ENCODE results near the gene ZNF776.
"Not testable (repeated sequence)": the region's sequence is repeated elsewhere in the genome, so short reads cannot be mapped to it uniquely, and the experiment has no call there.

Gene ZNF776
- 6.9 to 29.4 (median 13.9) reads per million in 17 experiments for total RNA-seq

GRCh38 chr19:57746580-57747471 is at the start of gene ZNF776:
Gene ZNF776 (plus strand): TSS chr19:57746815. CDS start chr19:57747059, 244 bp downstream.
- DNase-seq: peak; percentile 92 to 96 (median 94)

GRCh38 chr19:57701625-57702024 is 45.0 kb upstream of the ZNF776 start:
- DNase-seq: no peak

DNA sequence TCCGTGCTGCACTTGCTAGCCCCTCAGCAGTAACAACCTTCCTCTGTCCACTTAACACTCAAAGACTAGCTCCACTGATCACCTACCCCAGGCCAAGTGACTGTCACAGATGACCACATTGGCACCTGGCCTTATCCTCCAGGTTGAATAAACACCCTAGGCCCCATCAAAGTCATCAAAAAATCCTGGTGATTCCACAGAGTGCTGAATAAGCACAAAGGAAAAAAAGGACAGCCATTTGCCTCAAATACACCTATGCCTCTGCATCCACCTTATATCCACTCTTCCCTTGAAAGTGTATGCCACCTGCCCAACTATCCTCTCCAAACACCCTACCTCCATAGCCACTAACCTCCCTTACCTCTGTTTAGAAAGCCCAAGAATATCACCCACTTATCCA is 40.3 kb upstream of the ZNF776 start:
- DNase-seq: no peak

- peak in 2 of 4 experiments; percentile 11 to 16 for DNase-seq
Observed at GRCh38 chr19:57708641-57709361, 37.8 kb upstream of the ZNF776 start, which contains the start of gene ZNF154. Gene ZNF154 (minus strand): TSS chr19:57709204. CDS start chr19:57708971, 233 bp downstream.

DNA sequence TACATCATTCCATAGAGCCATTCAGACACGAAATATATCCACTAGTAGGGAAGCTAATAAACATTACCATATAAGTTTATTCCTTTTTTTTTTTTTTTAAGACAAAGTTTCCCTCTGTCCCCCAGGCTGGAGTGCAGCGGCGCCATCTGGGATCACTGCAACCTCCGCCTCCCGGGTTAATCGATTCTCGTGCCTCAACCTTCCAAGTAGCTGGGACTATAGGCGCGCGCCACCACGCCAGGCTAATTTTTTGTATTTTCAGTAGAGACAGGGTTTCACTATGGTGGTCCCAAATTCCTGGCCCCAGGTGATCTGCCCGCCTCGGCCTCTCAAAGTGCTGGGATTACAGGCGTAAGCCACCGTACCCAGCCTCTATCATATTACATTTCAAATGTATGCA is 37.0 kb upstream of the ZNF776 start:
- no peak for DNase-seq

- no peak for DNase-seq
Observed at GRCh38 chr19:57712222-57712621, 34.4 kb upstream of the ZNF776 start.

- no peak for DNase-seq
Observed at GRCh38 chr19:57719424-57719823, 27.2 kb upstream of the ZNF776 start.

DNA sequence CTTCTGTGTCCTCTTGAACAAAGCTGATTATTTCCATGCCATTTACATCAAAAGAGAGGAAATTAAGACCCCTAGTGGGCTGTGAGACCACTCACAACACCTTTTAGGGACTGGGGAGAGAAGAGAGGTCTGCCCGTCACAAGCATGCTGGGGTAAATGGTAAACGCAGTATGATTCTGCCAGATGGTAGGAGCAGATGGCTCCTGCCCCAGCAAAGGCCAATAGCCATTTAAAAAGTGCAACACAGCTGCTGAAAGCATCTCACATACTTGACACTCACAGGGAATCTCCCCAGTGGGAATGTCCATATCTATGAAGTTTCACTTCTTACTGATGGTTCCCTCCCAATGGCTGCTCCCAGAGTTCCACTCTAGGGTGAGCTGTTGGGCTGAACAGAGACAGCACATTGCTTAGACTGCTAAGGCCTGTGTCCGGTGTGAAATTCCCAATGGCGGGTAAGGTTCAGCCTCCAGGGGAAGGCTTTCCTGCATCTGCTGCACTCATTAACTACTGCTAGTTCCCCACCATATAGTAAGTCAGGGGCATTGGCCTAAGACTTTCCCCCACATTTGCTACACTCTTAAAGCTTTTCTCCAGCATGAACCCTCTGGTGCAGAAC is 26.6 kb upstream of the ZNF776 start:
- DNase-seq: no peak

GRCh38 chr19:57720878-57721277 is 25.7 kb upstream of the ZNF776 start:
- DNase-seq: no peak

DNA sequence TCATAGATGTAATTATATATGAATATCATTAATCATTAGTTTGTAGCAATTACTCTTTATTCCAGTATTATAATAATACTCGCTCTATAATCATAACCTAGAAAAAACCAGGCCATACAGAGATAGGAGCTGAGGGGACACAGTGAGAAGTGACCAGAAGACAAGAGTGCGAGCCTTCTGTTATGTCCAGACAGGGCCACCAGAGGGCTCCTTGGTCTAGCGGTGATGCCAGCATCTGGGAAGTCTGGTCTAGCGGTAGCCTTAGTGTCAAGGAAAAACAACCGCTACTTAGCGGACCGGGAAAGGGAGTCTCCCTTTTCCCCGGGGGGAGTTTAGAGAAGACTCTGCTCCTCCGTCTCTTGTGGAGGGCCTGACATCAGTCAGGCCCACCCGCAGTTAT is 8.3 kb upstream of the ZNF776 start:
- peak; percentile 30 to 62 (median 56) for DNase-seq

DNA sequence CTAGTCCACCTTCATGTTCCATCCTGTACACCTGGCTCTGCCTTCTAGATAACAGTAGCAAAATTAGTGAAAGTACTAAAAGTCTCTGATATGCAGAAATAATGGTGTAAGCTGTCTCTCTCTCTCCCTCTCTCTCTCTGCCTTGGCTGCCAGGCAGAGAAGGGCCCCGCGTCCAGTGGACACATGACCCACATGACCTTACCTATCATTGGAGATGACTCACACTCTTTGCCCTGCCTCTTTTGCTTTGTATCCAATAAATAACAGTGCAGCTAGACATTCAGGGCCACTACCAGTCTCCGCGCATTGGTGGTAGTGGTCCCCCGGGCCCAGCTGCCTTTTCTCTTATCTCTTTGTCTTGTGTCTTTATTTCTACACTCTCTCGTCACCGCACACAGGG is 7.8 kb upstream of the ZNF776 start:
- not testable (repeated sequence) for DNase-seq

DNA sequence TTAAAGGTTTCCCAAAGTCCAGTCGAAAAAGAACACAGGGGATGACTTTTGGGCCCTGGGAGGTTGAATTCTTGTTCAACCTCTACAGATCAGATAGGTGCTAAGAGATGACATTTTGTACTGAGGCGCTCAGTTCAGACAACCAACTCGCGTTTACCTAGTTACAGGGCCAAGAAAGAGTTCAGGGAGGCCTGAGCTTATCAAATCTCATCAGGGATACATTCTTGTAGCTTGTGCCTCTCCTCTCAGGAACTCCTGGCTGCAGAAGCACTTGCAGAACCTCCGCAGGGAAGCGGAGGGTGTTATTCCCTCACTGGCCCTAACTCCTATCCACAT is 825 bp downstream of the ZNF776 start:
- no peak for DNase-seq

DNA sequence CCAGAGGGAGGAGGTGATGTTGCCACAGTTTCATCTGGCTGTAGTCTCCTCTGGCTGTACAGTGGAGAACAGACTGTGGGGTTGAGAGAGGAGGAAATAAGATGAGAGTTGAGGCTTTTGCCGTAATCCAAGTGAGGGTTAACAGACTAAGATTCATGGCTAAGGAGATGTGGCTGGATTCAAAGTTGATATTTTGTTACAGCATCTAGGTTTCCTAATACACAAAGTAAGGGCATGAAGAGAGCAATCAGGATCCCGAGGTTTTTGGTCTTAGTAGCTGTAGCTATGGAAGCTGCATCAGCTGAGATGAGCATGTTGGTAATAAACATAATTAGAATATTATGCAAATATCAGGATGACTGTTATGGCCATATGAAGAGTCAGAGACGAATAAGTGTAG is 1.4 kb downstream of the ZNF776 start:
- DNase-seq: no peak

DNA sequence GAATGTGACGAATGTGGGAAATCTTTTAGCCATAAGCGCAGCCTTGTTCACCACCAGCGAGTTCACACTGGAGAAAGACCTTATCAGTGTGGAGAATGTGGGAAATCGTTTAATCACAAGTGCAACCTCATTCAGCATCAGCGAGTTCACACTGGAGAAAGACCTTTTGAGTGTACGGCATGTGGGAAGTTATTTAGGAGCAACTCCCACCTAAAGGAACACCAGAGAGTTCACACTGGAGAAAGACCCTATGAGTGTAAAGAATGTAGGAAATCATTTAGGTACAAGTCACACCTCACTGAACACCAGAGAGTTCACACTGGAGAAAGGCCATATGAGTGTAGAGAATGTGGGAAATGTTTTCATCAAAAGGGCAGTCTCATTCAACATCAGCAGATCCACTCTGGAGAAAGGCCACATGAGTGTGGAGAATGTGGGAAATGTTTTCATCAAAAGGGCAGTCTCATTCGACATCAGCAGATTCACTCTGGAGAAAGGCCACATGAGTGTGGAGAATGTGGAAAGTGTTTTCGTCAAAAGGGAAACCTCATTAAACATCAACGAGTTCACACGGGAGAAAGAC is 7.6 kb downstream of the ZNF776 start:
- no peak for DNase-seq

DNA sequence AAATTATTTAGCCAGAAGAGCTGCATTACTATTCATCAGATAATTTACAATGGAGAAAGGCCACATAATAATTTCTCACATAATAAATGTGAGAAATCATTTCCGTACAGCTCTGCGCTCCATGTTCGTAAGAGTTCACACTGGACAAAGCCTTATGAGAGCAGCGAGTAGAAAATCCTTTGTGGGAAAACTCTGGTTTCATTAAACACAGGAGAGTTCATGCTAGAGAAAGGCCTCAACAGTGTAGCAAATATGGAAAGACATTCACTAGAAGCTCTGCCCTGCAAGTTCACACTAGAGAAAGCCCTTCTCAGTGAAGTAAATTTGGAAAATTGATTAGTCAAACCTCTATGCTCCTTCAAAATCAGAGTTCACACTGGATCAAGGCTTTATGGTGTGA is 8.4 kb downstream of the ZNF776 start:
- DNase-seq: no peak

GRCh38 chr19:57757941-57758340 is 11.3 kb downstream of the ZNF776 start:
- DNase-seq: no peak

DNA sequence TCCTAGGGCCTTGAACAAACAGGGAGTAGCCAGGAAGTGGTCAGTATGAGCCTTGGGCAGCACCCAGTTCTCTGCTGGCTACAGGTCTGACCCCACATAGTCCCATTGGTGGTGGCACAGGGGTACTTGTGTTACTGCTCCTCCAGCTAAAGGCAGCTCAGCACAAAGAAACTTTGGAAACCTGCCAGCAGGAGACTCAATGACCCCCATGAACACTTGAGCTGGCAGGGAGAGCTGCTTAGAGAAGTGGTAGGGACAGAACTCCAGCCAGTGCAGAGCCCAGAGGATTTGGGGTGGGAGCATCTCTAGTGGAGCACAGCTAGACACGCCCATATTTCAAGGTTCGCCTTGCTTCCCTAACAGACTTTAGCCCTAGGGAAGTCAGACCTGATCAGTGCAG is 12.5 kb downstream of the ZNF776 start:
- no peak for DNase-seq

DNA sequence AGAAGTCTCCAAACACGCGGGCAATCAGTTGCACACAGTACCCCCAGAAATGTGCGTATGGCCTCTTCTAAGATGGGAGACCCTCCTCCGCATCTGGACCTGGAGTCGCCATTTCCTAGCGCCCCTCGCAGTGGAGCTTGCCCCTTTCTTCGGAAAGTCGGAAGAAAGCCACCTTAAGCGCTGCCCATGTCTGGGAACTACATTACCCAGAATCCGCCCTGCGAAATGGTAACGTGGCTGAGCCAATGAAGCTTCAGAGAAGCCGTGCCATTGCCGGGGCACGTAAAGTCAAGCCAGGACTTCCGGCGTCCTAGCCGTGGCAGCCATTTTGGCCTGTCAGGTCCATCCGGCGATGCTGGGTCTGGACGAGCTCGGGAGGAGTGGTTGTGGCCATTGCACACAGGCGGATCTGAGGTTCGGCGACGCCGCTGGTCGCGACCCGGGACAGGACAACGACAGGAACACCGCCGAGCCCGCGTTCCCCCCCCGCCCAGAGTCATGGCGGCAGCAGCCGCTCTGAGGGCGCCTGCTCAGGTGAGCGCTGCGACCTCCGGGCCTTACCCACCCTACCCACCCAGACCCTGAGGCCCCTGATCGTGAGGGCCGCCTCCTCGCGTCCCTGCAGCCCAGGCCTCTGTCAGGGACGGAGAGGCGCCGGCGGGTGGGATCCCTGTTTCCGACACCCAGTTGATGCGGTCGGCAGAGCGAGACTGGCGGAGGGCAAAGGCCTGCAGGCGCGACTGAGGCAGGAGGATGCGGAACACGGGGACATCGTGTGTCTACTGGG is 22.9 kb downstream of the ZNF776 start, which contains the start of gene ZNF586:
ZNF586 (plus strand) TSS at position 332 of the 787 bp plus-strand sequence; CDS start at position 499, 167 bp downstream.
- peak; percentile 93 to 97 (median 96) for DNase-seq

GRCh38 chr19:57771417-57771816 is 24.8 kb downstream of the ZNF776 start:
- DNase-seq: peak in 2 of 4 experiments; percentile 10 to 15

GRCh38 chr19:57773488-57773887 is 26.9 kb downstream of the ZNF776 start:
- no peak for DNase-seq

DNA sequence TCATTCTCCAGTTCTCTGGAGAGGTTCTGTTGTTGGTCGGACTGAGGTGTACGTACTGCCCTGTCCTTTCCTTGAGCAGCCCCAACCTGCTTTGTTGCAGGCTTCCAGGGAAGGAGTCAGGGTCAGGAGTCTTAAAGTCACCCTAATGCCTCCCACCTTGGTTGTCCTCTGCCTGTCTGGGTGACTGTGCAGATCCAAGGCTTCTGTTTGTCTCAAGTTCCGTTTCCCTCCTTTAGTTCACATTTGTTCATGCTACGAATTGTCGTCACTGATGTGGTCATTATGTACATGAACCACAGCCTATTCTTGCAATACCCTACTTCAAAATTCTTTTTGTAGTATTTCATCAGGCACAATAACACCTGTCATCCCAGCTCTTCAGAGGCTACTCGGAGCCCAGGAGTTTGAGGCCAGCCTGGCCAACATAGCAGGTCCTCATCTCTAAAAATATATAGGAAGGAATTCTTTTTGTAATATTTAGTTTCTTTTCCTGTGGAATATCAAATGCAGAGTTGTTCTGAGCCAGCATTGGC is 30.2 kb downstream of the ZNF776 start:
- no peak for DNase-seq

DNA sequence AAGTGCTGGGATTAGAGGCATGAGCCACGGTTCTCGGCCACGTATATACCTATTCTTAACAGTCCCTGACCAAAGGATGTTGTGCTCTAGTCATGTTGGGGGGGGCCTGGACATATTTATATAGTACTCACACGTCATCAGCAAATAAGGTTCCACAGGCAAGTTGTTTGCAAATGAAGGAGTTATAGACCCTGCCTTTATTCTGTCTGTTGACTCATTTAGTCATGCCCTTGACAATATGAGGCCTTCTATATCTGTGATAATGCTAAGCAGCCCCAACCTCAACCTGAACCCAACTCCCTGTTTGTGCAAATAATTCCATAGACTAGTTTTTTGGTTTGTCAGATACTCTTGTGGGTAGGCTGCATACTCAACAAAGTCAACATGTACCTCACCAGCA is 31.7 kb downstream of the ZNF776 start:
- DNase-seq: no peak
